ENCODE data around the gene KCNAB1.

- TF ChIP-seq CTCF (IDR thresholded peaks at IDR 0.05 in 2 of 3, conservative IDR thresholded peaks at IDR 0.05 in 1 of 3; ENCODE audit: borderline replicate concordance in 1 of 3, insufficient read depth in 1 of 3, low read depth in 2 of 3, low read length in 2 of 3) (no peak), JUND (IDR thresholded peaks at IDR 0.05) (no peak), SP1 (IDR thresholded peaks at IDR 0.05; ENCODE audit: low read depth) (no peak), MAX (IDR thresholded peaks at IDR 0.05) (no peak), POLR2AphosphoS5 (IDR thresholded peaks at IDR 0.05; ENCODE audit: low read depth, low read length) (no peak), POLR2A (IDR thresholded peaks at IDR 0.05; ENCODE audit: borderline replicate concordance, extremely low read depth, insufficient read depth, insufficient read length) (no peak), SIN3A (IDR thresholded peaks at IDR 0.05; ENCODE audit: low read depth) (no peak), ZBTB33 (IDR thresholded peaks at IDR 0.05; ENCODE audit: extremely low read depth, insufficient replicate concordance, low read length) (no peak), SRF (IDR thresholded peaks at IDR 0.05; ENCODE audit: low read depth) (no peak)
Observed at GRCh38 chr3:156148345-156148945, 28.1 kb downstream of the KCNAB1 start.

Data from HCT116 (cell line).